Measurements from ENCODE around the gene MLPH. TPM values are rescaled to one million over a fixed set of nuclear protein-coding genes. Genes with fewer than 3 reads are reported as not detected.

MLPH gene
- total and polyA plus RNA-seq, 2 of the 13 experiments (the other 11 are each of a cell fraction or from before 2014, with no cell fraction given): 0.12 TPM; not detected in 1

DNA sequence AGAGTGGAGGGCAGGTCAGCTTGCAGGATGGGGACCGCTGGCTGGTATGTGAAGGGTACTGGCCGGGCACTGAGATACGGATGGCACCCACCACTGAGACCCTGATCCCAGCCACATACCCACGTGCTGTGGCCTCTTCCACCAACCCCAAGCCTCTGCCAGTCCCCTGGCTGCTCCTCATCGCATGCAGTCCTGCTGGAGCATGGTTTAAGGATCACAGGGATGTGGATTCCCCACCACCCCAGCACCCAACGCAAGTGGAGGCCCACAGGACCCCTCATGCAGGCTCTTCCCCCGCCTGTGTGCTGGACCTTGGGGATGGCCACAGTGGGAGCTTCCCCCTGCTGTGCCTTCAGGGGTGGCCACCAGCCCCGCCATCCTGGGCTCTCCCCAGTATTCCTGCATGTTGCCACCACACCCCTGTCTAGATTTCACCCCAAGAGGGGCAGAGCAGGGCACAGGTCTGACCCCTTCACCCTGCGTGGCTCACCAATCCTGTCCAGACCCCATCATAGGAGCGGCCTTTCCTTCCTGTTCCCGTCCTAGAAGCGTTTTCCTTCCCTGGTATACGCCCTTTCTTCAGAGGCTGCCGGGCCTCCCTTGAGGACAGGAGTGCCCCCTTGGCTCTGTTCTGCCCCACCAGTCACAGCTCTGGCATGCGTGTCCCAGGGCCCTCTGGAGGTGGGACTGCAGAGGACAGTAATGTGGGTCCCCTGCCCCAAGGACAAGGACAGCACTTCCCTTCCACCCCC, 18.3 kb downstream of the MLPH start:
- ATAC-seq (no peak), FAIRE-seq (no peak), DNase-seq (ENCODE audit: low spot score) (no peak)
- POLR2A ChIA-PET: no interaction called here
- no peaks in the 10 kb centered on the region for H3K36me3 ChIP-seq (replicated peaks in 1 of 2; ENCODE audit: control insufficient read depth in 1 of 2, insufficient read depth in 2 of 2, low read length in 2 of 2)
- no peaks in the 10 kb centered on the region for H4K20me1 ChIP-seq (ENCODE audit: insufficient read depth, low read length)
- H3K27ac ChIP-seq (ENCODE audit: extremely low read length, insufficient read depth, low read length): no peak overlapping the region
- in situ Hi-C loops (cut with HindIII; ENCODE audit: extremely low pct_ligation_motif_present, low pct_unique_long_range_greater_than_20kb) (no loop called here), intact Hi-C loops (cut with micrococcal nuclease; ENCODE audit: unreplicated experiment) (no loop called here)
- H3K27me3 ChIP-seq (ENCODE audit: control insufficient read depth in 1 of 2, insufficient read depth in 2 of 2, low read length in 2 of 2): peaks cover 10 to 52% of the 10 kb centered on the region in 2 experiments; a peak in 4 of 5 replicates
- H2AFZ ChIP-seq (ENCODE audit: low read length): no peak overlapping the region
- WGBS (ENCODE audit: low lambda C conversion rate): 31% methylated on average over 10 of the region's 15 CpGs
- TF ChIP-seq GTF3A (CRISPR knock-in tag; conservative IDR thresholded peaks at IDR 0.05) (no peak), ZFP82 (CRISPR knock-in tag; IDR thresholded peaks at IDR 0.05; ENCODE audit: borderline replicate concordance) (no peak), AKAP8 (CRISPR knock-in tag; IDR thresholded peaks at IDR 0.05) (no peak), CHD2 (IDR thresholded peaks at IDR 0.05; ENCODE audit: low read depth, low read length) (no peak), GPN1 (CRISPR knock-in tag; IDR thresholded peaks at IDR 0.05; ENCODE audit: borderline replicate concordance) (no peak), KLF12 (CRISPR knock-in tag; IDR thresholded peaks at IDR 0.05; ENCODE audit: borderline replicate concordance) (no peak), MEIS2 (CRISPR knock-in tag; IDR thresholded peaks at IDR 0.05) (no peak), ZNF790 (CRISPR knock-in tag; IDR thresholded peaks at IDR 0.05; ENCODE audit: borderline replicate concordance) (no peak), ZNF619 (CRISPR knock-in tag; IDR thresholded peaks at IDR 0.05) (no peak), NFE2L1 (CRISPR knock-in tag; IDR thresholded peaks at IDR 0.05; ENCODE audit: borderline replicate concordance) (no peak), TP53 (CRISPR knock-in tag; conservative IDR thresholded peaks at IDR 0.05) (no peak), RBM22 (optimal IDR thresholded peaks at IDR 0.05; ENCODE audit: low read length) (no peak), RFXAP (CRISPR knock-in tag; IDR thresholded peaks at IDR 0.05; ENCODE audit: borderline replicate concordance) (no peak), SMARCE1 (IDR thresholded peaks at IDR 0.05; ENCODE audit: borderline replicate concordance) (no peak), ZFP90 (CRISPR knock-in tag; IDR thresholded peaks at IDR 0.05; ENCODE audit: borderline replicate concordance) (no peak)
- TF ChIP-seq, protein P1, sequence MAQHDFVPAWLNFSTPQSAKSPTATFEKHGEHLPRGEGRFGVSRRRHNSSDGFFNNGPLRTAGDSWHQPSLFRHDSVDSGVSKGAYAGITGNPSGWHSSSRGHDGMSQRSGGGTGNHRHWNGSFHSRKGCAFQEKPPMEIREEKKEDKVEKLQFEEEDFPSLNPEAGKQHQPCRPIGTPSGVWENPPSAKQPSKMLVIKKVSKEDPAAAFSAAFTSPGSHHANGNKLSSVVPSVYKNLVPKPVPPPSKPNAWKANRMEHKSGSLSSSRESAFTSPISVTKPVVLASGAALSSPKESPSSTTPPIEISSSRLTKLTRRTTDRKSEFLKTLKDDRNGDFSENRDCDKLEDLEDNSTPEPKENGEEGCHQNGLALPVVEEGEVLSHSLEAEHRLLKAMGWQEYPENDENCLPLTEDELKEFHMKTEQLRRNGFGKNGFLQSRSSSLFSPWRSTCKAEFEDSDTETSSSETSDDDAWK (CRISPR knock-in tag; IDR thresholded peaks at IDR 0.05): no peak
- TF ChIP-seq, protein P2, sequence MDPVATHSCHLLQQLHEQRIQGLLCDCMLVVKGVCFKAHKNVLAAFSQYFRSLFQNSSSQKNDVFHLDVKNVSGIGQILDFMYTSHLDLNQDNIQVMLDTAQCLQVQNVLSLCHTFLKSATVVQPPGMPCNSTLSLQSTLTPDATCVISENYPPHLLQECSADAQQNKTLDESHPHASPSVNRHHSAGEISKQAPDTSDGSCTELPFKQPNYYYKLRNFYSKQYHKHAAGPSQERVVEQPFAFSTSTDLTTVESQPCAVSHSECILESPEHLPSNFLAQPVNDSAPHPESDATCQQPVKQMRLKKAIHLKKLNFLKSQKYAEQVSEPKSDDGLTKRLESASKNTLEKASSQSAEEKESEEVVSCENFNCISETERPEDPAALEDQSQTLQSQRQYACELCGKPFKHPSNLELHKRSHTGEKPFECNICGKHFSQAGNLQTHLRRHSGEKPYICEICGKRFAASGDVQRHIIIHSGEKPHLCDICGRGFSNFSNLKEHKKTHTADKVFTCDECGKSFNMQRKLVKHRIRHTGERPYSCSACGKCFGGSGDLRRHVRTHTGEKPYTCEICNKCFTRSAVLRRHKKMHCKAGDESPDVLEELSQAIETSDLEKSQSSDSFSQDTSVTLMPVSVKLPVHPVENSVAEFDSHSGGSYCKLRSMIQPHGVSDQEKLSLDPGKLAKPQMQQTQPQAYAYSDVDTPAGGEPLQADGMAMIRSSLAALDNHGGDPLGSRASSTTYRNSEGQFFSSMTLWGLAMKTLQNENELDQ (CRISPR knock-in tag; IDR thresholded peaks at IDR 0.05; ENCODE audit: borderline replicate concordance): no peak
- TF ChIP-seq, protein P3, sequence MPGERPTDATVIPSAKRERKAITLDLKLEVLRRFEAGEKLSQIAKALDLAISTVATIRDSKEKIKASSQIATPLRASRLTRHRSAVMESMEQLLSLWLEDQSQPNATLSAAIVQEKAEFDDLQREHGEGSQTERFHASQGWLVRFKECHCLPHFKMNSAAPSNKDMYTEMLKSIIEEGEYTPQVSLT (CRISPR knock-in tag; IDR thresholded peaks at IDR 0.05; ENCODE audit: borderline replicate concordance, low read depth): no peak
- H3K4me2 ChIP-seq (ENCODE audit: low read depth, low read length): no peak overlapping the region
- BruUV-seq (replicated peaks): no TSS peak
- H3K4me1 ChIP-seq (ENCODE audit: insufficient read depth, low read length): peaks cover 19% of the 10 kb centered on the region
- H3K9ac ChIP-seq (ENCODE audit: insufficient read depth, low read depth, low read length): no peak overlapping the region
- no peaks in the 10 kb centered on the region for H3K9me3 ChIP-seq (ENCODE audit: low read length)
- CTCF ChIA-PET (ENCODE audit: low intra/inter-chr PET ratio, low total read pairs): no interaction called here
- H3K79me2 ChIP-seq (ENCODE audit: insufficient read depth, low read length): no peaks in the 10 kb centered on the region
- no peak overlapping the region for H3K4me3 ChIP-seq (replicated peaks in 1 of 3; ENCODE audit: insufficient read depth in 1 of 3, low read depth in 2 of 3, low read length in 3 of 3)
